A549 (cell line): ENCODE results near the gene AKT1S1. TPM values are rescaled to one million over a fixed set of nuclear protein-coding genes. Genes with fewer than 3 reads are reported as not detected.

Experiments used
- ATAC-seq, 2 experiments: fragments of 200-7000 bp in 1 of 2; fragments of >200 bp in 1 of 2; cut with Nextera tagmentation in 1 of 2; cut with Tn5 transposase in 1 of 2; 3 replicates each; pipeline versions ENCODE4 v1.8.0 to v1.9.1; 2018 to 2020; ENCODE audit warnings: mild to moderate bottlenecking in 1 of 2, moderate library complexity in 1 of 2
- CTCF ChIA-PET: fragments of 300-600 bp; sonication (Branson Sonifier 250); formaldehyde crosslinking; extraction: SDS; loops from one replicate; lab custom pipeline; 2021; ENCODE audit warnings: antibody characterized with exemption, inconsistent platforms; lab: Yijun Ruan, JAX
- POLR2A ChIA-PET: fragments of 350-600 bp; formaldehyde crosslinking; extraction: SDS; loops from one replicate; lab custom pipeline; 2021; ENCODE audit warnings: antibody characterized with exemption, inconsistent platforms; lab: Yijun Ruan, JAX
- DNase-seq, 2 experiments: peaks; one replicate each; pipeline versions ENCODE4 v3.0.0 to v3.0.0-alpha.2; 2011 to 2016; ENCODE audit warnings: low read depth in 1 of 2, low spot score in 1 of 2
- FAIRE-seq: peaks from 2 replicates; lab custom pipeline; 2011; peaks lifted over from hg19 to GRCh38; lab: Jason Lieb, UNC
- H3K27ac ChIP-seq, 2 experiments: fragments of >200 bp; sonication (Bioruptor Twin); formaldehyde crosslinking; 3 replicates each; pipeline ENCODE4 v1.5.1; 2016 to 2017
- H3K4me1 ChIP-seq: fragments of >200 bp; sonication (Bioruptor Twin); formaldehyde crosslinking; 3 replicates; pipeline ENCODE4 v1.6.1; 2016
- H3K4me2 ChIP-seq: fragments of >200 bp; sonication (Bioruptor Twin); formaldehyde crosslinking; 3 replicates; pipeline ENCODE4 v1.6.1; 2016
- H3K4me3 ChIP-seq: fragments of >200 bp; sonication (Bioruptor Twin); formaldehyde crosslinking; 3 replicates; pipeline ENCODE4 v1.5.1; 2016
- H3K9me3 ChIP-seq: fragments of >200 bp; sonication (Bioruptor Twin); formaldehyde crosslinking; 3 replicates; pipeline ENCODE4 v1.6.1; 2016
- CBX8 ChIP-seq: fragments of 200-600 bp; sonication (generic); IDR thresholded peaks from 2 replicates; pipeline ENCODE4 v1.6.1; 2016
- CHD4 ChIP-seq: fragments of 200-600 bp; sonication (generic); IDR thresholded peaks from 2 replicates; pipeline ENCODE4 v1.6.1; 2016; ENCODE audit warnings: antibody characterized with exemption, mild to moderate bottlenecking, borderline replicate concordance
- E2F6 ChIP-seq: IDR thresholded peaks from 2 replicates; pipeline ENCODE4 v1.6.1; 2012; ENCODE audit warnings: low read depth, borderline replicate concordance
- EHF ChIP-seq: fragments of 250-450 bp; sonication (Bioruptor Pico); IDR thresholded peaks from 2 replicates; pipeline ENCODE4 v1.5.0; 2020; ENCODE audit warnings: mild to moderate bottlenecking
- ELK1 ChIP-seq: fragments of 150-350 bp; IDR thresholded peaks from 2 replicates; pipeline ENCODE4 v1.6.1; 2014; ENCODE audit warnings: low read depth, mild to moderate bottlenecking, low read length
- FOSB ChIP-seq: fragments of 250-450 bp; sonication (Bioruptor Pico); IDR thresholded peaks from 2 replicates; pipeline ENCODE4 v1.5.0; 2020; ENCODE audit warnings: mild to moderate bottlenecking, moderate library complexity
- HDAC2 ChIP-seq: fragments of 200-600 bp; sonication (generic); IDR thresholded peaks from 2 replicates; pipeline ENCODE4 v1.6.1; 2016
- HES2 ChIP-seq: fragments of >200 bp; sonication (Bioruptor Twin); formaldehyde crosslinking; IDR thresholded peaks from 2 replicates; pipeline ENCODE4 v1.6.1; 2016
- HOXB13 ChIP-seq: fragments of 250-450 bp; sonication (Bioruptor Pico); IDR thresholded peaks from 2 replicates; pipeline ENCODE4 v1.5.0; 2020; ENCODE audit warnings: low read depth, mild to moderate bottlenecking, moderate library complexity
- HOXB5 ChIP-seq: fragments of 250-450 bp; sonication (Bioruptor Pico); IDR thresholded peaks from 2 replicates; pipeline ENCODE4 v1.5.0; 2020; ENCODE audit warnings: mild to moderate bottlenecking, moderate library complexity
- JUNB ChIP-seq: fragments of >200 bp; sonication (Bioruptor Twin); formaldehyde crosslinking; IDR thresholded peaks from 2 replicates; pipeline ENCODE4 v1.6.1; 2016
- KDM5A ChIP-seq: fragments of 200-600 bp; sonication (generic); IDR thresholded peaks from 2 replicates; pipeline ENCODE4 v1.6.1; 2016; ENCODE audit warnings: antibody characterized with exemption, mild to moderate bottlenecking
- MAZ ChIP-seq: fragments of 150-350 bp; IDR thresholded peaks from 2 replicates; pipeline ENCODE4 v1.6.1; 2014; ENCODE audit warnings: antibody characterized with exemption, low read depth, low read length, borderline replicate concordance
- MYC ChIP-seq: IDR thresholded peaks from 2 replicates; pipeline ENCODE4 v1.6.1; 2012; ENCODE audit warnings: mild to moderate bottlenecking, inconsistent platforms, low read length, improper control_type of control experiment, borderline replicate concordance
- NR3C1 ChIP-seq: fragments of >200 bp; sonication (Bioruptor Twin); formaldehyde crosslinking; IDR thresholded peaks from 3 replicates; pipeline ENCODE4 v1.6.1; 2017
- PBX3 ChIP-seq: IDR thresholded peaks from 2 replicates; pipeline ENCODE4 v1.6.1; 2012
- POLR2AphosphoS2 ChIP-seq: conservative IDR thresholded peaks from 2 replicates; pipeline ENCODE4 v1.6.1; 2012; ENCODE audit warnings: low read length, improper control_type of control experiment, inconsistent platforms
- RFX5 ChIP-seq: fragments of 450-650 bp; IDR thresholded peaks from 2 replicates; pipeline ENCODE4 v1.7.1; 2014; ENCODE audit warnings: antibody characterized with exemption, mild to moderate bottlenecking, moderate library complexity
- RNF2 ChIP-seq: fragments of 200-600 bp; sonication (generic); IDR thresholded peaks from 2 replicates; pipeline ENCODE4 v1.6.1; 2016; ENCODE audit warnings: low read depth, mild to moderate bottlenecking, antibody characterized with exemption, moderate library complexity, borderline replicate concordance
- SMC3 ChIP-seq: fragments of >200 bp; sonication (Bioruptor Twin); formaldehyde crosslinking; IDR thresholded peaks from 3 replicates; pipeline ENCODE4 v1.6.1; 2018; ENCODE audit warnings: inconsistent platforms
- TFCP2L1 ChIP-seq: fragments of 250-450 bp; sonication (Bioruptor Pico); IDR thresholded peaks from 2 replicates; pipeline ENCODE4 v1.5.0; 2021; ENCODE audit warnings: mild to moderate bottlenecking
- TP53 ChIP-seq: fragments of 250-450 bp; sonication (Bioruptor Pico); IDR thresholded peaks from 2 replicates; pipeline ENCODE4 v1.5.0; 2021; ENCODE audit warnings: mild to moderate bottlenecking, moderate library complexity
- ZC3H11A ChIP-seq: fragments of 450-650 bp; IDR thresholded peaks from 2 replicates; pipeline ENCODE4 v1.6.1; 2014; ENCODE audit warnings: antibody characterized with exemption, mild to moderate bottlenecking
- ZFP36 ChIP-seq: fragments of 450-650 bp; IDR thresholded peaks from 2 replicates; pipeline ENCODE4 v1.6.1; 2014; ENCODE audit warnings: borderline replicate concordance; ENCODE audit not compliant: partially characterized antibody
- WGBS: methylation state at CpG from one replicate; pipeline ENCODE4 v1.1.6; 2017; ENCODE audit errors: missing lambda C conversion rate; 5-methylcytosine and 5-hydroxymethylcytosine counted together
- polyA plus RNA-seq, 4 experiments: library from polyadenylated mRNA; depleted of rRNA in 3 of 4; stranded (reverse); fragments of >200 nt; fragmentation: RNase III in 1 of 4; extraction: RNeasy Plus Mini Kit Qiagen cat#74134 plus additional on column Dnase treatment in 1 of 4; gene quantifications; 2 replicates in 3 of 4; 3 replicates in 1 of 4; pipeline ENCODE4 v1.2.3, GENCODE V29; 2011 to 2017

AKT1S1 gene
- polyA plus RNA-seq, 2 of the 4 experiments (the other 2 are of a cell fraction) = 39.2 to 75.9 TPM

- FAIRE-seq (no peak), ATAC-seq (no peak)
- POLR2A ChIA-PET = interaction anchor here (1.9 kb wide), 1 partner anchor 12 kb away, joined by 9 read pairs; the partner anchor contains the start of genes AKT1S1 and TBC1D17
Observed at GRCh38 chr19:49889038-49889686, 12.0 kb upstream of the AKT1S1 start.

GRCh38 chr19:49888510-49888824 is 11.3 kb upstream of the AKT1S1 start:
- CTCF ChIA-PET = interaction anchor here (1.1 to 3.9 kb wide), 5 partner anchors 8 to 248 kb away, joined by 3 to 26 read pairs (median 9); partner anchors contain the start of genes ATF5 and NUP62
- 97% methylated on average over 12 of the region's 18 CpGs for WGBS
- TF ChIP-seq ELK1 (no peak), CBX8 (no peak), KDM5A (no peak), TFCP2L1 (CRISPR knock-in tag) (no peak)
- no peak for ATAC-seq
- Histone ChIP-seq H3K4me3 (no peak overlapping the region), H3K4me1 (peaks cover 6% of the 10 kb centered on the region; the same call in 1 of the 3 replicates), H3K27ac (no peak overlapping the region), H3K4me2 (no peak overlapping the region), H3K9me3 (no peaks in the 10 kb centered on the region)
- no peak for DNase-seq
- POLR2A ChIA-PET = interaction anchor here (0.6 kb wide), 1 partner anchor 44 kb away, joined by 5 read pairs; no protein-coding TSS in a partner anchor
- FAIRE-seq = no peak

More at GRCh38 chr19:49889038-49889686, 12.0 kb upstream of the AKT1S1 start:
- TF ChIP-seq POLR2AphosphoS2 (no peak), PBX3 (no peak), HES2 (no peak), RNF2 (no peak), MAZ (no peak), HDAC2 (no peak), RFX5 (no peak), TFCP2L1 (CRISPR knock-in tag) (no peak)
- peaks cover 6% of the 10 kb centered on the region; the same call in 1 of the 3 replicates for H3K4me1 ChIP-seq
- CTCF ChIA-PET = interaction anchor here (1.1 to 3.9 kb wide), 11 partner anchors 9 to 247 kb away, joined by 3 to 27 read pairs (median 9); partner anchors contain the start of genes AKT1S1, ATF5, NUP62 and TBC1D17
- no peak overlapping the region for H3K27ac ChIP-seq
- no peak overlapping the region for H3K4me3 ChIP-seq
- no peak overlapping the region for H3K4me2 ChIP-seq
- DNase-seq = no peak
- 92% methylated on average over 23 of the region's 23 CpGs for WGBS
- H3K9me3 ChIP-seq = no peaks in the 10 kb centered on the region

DNA sequence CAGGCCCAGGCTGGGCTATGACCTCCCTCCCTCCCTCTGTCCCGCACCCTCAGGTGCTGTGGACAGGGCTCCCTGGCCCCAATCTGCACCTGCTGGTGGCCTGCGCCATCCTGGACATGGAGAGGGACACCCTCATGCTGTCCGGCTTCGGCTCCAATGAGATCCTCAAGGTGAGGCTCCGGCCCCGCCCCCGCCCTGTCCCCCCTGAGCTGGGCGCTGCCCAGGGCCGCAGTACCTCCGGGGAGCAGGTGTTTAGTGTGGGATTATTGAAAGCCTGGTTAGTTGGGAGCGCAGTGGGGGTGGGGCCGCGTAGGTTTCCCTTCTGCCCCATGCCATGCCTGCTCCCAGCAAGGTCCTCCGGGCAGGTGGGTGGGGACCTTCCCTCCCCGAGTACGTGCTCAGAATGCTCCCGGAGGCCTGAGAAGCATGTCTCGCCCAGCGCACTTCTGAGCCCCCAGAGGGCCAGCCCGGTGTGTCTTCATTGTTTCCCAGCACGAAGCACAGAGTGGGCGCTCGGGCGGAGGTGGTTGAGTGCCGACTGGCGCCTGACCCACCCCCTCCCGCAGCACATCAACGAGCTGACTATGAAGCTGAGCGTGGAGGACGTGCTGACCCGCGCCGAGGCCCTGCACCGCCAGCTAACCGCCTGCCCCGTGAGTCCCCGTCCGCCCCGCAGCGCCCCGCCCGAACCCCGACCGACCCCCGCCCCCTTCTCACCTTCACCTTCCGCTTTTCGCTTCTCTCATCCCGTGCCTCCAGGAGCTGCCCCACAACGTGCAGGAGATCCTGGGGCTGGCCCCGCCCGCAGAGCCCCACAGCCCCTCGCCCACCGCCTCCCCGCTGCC is 10.7 kb upstream of the AKT1S1 start:
- 92% methylated on average over 39 of the region's 54 CpGs for WGBS
- H3K27ac ChIP-seq = no peak overlapping the region
- no peak overlapping the region for H3K4me3 ChIP-seq
- peaks cover 5% of the 10 kb centered on the region for H3K9me3 ChIP-seq
- TF ChIP-seq CHD4 (no peak), NR3C1 (no peak), HOXB5 (no peak), SMC3 (no peak), FOSB (CRISPR knock-in tag) (no peak), EHF (no peak), JUNB (no peak), HOXB13 (CRISPR knock-in tag) (no peak), ZC3H11A (no peak), TP53 (CRISPR knock-in tag) (no peak), HDAC2 (no peak), E2F6 (no peak), MYC (no peak), ZFP36 (no peak)
- ATAC-seq (no peak), FAIRE-seq (no peak), DNase-seq (no peak)
- H3K4me2 ChIP-seq = no peak overlapping the region
- ChIA-PET POLR2A (interaction anchor here (0.6 kb wide), 1 partner anchor 45 kb away, joined by 5 read pairs; no protein-coding TSS in a partner anchor), CTCF (interaction anchor here (0.6 to 2.8 kb wide), 4 partner anchors 7 to 57 kb away, joined by 3 to 24 read pairs (median 4); no protein-coding TSS in a partner anchor)
- H3K4me1 ChIP-seq = peaks cover 6% of the 10 kb centered on the region; the same call in 1 of the 3 replicates
